ENCODE measurements around the gene CASZ1.
A peak's percentile ranks its signal among the peaks of the same experiment; 100 is the strongest.

CASZ1 gene, protein sequence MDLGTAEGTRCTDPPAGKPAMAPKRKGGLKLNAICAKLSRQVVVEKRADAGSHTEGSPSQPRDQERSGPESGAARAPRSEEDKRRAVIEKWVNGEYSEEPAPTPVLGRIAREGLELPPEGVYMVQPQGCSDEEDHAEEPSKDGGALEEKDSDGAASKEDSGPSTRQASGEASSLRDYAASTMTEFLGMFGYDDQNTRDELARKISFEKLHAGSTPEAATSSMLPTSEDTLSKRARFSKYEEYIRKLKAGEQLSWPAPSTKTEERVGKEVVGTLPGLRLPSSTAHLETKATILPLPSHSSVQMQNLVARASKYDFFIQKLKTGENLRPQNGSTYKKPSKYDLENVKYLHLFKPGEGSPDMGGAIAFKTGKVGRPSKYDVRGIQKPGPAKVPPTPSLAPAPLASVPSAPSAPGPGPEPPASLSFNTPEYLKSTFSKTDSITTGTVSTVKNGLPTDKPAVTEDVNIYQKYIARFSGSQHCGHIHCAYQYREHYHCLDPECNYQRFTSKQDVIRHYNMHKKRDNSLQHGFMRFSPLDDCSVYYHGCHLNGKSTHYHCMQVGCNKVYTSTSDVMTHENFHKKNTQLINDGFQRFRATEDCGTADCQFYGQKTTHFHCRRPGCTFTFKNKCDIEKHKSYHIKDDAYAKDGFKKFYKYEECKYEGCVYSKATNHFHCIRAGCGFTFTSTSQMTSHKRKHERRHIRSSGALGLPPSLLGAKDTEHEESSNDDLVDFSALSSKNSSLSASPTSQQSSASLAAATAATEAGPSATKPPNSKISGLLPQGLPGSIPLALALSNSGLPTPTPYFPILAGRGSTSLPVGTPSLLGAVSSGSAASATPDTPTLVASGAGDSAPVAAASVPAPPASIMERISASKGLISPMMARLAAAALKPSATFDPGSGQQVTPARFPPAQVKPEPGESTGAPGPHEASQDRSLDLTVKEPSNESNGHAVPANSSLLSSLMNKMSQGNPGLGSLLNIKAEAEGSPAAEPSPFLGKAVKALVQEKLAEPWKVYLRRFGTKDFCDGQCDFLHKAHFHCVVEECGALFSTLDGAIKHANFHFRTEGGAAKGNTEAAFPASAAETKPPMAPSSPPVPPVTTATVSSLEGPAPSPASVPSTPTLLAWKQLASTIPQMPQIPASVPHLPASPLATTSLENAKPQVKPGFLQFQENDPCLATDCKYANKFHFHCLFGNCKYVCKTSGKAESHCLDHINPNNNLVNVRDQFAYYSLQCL (N-terminal part only)

DNA sequence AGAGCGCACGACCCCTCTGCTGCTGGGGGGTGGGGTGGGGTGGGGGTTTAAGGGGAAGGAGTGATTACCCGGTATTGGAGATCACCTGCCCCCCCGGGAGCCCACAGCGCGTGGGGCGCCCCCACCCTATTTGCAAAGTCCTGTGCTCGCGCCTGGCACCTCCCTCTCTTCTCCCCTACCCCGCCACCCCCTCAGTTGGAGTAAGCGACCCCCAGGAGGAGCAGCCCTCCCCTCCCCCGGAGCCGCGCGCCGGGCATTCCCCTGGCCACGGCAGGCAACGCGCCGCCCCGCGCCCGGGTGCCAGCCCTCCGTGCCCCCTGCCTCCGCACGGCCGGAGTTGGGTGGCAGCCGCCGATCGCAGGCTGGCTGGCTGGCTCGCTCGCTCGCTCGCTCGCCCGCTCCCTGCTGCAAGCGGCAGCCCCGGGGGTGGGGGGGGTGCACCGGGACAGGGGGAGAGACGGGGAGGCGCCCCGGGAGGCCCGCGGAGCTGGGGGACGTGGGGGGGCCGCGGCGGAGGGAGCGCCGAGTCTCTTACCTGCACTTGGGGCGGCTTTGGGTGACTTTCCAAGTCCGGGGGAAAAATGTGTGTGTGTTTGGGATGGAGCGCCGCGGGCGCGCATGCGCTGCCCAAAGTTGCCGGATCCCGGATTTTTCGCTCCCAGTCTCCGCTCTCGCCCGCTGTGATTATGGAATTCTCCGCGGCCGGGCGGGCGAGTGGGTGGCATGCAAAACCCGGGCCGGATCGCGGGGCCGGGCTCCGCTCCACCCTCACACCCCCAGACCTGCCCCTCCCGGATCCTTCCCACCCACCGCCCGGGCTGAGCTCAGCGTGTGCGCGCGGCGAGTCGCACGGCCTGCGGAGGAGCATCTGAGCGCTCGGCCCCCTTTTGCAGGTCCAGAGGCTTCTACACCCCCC is at the start of gene CASZ1:
Gene CASZ1, minus strand, starts transcription at position 618 of the 916 bp plus-strand sequence. CDS start 102,757 bp downstream, outside the sequence.
- peak; percentile 99 for DNase-seq (ENCODE audit: low spot score)

DNA sequence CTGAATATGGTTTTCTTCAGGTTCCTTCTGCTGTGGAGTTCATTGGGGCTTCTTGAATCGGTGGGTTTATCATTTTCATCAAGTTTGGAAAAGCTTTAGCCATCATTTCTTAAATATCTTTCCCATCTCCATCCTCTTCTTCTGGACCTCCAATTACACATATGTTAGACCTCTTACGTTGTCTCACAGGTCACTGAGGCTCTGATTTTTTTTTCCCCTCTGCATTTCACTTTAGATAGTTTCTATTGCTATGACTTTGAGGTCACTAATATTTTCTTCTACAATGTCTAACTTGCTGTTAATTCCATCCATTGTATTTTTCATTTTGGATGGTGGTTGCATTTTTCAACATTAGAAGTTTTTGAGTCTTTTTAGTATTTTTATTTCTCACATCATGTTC is 47.3 kb upstream of the CASZ1 start:
- no peak for DNase-seq (ENCODE audit: low spot score)

DNA sequence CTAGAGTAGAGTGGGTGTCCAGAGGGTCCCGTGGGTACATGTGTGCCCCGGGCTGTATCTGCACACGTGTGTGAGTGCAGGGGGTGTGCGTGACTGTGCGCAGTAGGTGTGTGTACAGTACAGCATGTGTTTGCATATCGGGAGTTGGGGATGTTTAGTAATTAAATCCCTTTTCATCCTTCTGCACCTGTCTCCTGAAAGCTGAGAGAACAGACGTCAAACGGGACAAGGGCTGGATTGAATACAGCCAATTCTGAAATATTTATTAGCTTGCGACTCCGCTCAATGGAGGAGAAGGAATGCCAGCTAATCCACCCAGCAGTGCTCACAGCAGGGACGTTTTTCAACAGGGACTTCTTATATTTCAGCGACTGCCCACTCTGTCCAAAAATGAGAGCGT is 44.7 kb upstream of the CASZ1 start:
- no peak for DNase-seq (ENCODE audit: low spot score)

DNA sequence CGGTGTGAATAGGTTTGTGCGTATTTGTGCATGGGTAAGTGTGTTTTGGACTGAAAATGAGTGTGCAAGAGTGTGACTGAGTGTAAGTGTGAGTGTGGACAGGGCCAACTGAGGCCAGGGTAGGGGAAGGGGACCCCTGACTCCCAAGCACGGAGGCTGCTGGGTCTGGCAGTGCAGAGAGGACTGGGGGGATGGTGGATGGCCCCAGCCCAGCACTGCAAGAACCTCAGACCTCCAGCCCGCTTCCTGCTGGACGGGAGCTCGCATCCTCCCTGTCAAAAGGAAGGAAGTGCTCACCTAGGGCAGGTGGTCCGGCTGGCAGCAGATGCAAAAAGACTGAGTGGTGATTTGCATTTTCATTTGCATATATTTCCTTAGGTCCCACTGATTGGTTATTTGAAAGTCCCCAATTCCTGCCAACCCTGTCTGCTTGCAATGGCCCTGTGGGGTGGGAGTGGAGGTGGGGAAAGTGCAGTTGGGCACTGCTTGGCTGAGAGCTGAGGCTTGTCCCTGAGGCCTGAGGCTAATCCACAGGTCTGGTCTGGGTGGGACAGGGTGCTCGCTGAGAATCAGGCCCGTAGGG is 42.8 kb upstream of the CASZ1 start:
- DNase-seq (ENCODE audit: low spot score): no peak

DNA sequence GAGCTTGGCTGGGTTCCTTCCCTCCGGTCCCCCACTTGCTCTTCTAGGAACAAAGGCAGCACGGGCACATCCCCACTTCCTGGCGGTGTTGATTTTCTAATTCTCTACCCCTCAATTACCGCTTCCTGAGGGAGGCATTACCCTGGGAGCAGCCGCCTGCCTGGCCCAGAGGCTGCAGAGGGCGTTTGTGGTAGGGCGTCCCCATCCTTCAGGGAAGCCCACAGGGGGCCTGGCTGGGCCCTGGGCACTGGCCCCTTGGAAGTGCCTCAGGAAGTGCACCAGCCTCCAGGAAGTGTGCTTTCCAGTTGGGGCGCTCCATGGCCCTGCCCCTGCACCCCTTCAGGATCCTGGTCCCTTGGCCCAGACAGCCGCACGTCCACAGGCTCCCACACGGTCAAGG is 42.1 kb upstream of the CASZ1 start:
- no peak for DNase-seq (ENCODE audit: low spot score)

DNA sequence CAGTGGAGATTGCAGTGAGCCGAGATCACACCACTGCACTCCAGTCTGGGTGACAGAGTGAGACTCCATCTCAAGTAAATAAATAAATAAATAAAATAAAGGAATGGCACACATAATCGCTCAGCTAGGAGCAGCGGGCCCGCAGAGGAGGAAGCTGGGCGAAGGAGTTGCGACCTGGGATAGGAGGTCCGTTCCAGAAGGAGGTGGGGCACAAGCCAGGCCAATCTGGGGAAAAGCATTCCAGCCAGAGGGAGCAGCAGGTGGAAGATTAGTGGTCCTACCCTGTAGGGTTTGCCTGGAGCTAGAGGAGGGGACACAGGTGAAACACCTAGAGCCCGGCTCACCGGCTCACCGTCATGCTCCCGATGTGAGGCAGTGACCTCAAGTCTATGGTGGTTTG is 40.3 kb upstream of the CASZ1 start:
- DNase-seq (ENCODE audit: low spot score): no peak

DNA sequence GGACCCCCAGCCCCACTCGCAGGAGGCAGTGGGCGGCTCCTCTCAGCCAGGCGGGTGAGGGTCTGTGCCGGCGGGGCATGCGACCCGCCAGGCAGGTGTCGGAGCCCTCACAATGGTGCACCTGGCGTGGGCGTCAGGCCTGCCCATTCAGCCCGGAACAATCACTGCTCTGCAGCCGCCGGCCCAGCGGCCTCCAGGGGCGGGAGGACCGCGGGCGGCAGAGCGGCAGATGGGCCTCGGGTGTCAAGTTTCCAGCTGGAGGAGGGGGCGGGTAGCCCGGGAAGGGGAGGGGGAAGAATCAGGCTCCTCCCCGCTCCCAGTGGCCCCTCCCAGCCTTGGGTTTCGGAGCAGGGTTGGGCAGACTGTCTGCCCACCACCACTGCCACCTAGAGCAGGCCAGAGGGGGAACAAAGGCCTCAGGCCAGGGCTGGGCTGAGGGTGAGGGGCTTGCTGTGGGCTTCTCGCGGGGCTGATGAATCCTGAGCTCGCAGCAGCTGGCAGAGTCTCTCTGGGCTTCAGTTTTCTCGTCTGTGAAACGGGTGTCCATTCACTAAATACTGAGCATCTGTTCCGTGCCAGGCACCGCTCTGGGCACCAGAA is 39.5 kb upstream of the CASZ1 start:
- DNase-seq (ENCODE audit: low spot score): peak; percentile 55

DNA sequence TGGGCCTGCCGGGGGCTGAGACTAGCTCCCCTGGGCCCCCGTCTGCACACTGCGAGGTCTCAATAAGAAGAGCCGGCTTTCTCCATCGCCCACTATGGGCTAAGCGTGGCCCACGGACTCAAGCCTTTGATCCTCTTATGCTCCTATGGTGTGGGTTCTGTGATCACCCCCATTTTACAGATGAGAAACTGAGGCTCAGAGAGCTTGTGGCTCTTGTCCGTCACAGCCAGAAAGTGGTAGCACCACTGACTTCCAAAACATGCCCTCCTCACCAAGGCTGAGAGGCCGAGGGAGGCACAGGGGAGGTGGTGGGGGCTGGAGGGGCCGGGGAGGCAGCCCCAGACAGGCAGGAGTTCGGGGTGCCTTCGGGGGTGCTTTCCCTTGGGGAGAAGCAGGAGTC is 39.0 kb upstream of the CASZ1 start:
- DNase-seq (ENCODE audit: low spot score): no peak

DNA sequence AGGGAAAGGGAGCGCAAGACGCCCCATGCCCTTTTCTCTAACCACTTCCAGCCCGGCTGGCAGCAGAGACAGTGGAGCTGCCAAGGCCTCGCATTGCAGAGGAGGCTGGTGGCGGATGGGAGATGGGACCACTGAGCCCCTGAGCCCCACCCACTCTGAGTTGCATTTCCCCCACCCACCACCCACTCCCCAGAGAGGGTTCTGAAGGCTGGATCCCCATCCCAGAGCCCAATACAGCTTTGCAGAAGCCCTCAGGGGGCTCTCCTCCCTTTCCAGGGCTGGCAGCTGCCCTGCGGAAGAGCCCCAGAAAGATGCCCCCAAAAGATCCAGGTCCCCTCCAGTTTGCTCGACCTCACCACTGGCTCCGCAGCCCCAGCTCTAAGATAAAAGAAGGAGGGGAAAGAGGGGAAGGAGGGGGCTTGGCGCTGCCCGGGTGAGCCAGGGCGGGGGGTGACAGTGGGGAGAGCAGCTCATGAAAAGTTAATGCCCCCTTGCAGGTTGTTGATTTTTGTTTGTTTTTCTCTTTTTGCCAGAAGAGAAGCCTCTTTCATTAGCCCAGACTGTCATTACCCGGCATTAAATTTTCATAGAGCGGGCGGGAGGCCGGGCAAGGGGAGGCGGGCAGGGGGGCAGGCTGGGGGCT is 38.4 kb upstream of the CASZ1 start:
- no peak for DNase-seq (ENCODE audit: low spot score)

DNA sequence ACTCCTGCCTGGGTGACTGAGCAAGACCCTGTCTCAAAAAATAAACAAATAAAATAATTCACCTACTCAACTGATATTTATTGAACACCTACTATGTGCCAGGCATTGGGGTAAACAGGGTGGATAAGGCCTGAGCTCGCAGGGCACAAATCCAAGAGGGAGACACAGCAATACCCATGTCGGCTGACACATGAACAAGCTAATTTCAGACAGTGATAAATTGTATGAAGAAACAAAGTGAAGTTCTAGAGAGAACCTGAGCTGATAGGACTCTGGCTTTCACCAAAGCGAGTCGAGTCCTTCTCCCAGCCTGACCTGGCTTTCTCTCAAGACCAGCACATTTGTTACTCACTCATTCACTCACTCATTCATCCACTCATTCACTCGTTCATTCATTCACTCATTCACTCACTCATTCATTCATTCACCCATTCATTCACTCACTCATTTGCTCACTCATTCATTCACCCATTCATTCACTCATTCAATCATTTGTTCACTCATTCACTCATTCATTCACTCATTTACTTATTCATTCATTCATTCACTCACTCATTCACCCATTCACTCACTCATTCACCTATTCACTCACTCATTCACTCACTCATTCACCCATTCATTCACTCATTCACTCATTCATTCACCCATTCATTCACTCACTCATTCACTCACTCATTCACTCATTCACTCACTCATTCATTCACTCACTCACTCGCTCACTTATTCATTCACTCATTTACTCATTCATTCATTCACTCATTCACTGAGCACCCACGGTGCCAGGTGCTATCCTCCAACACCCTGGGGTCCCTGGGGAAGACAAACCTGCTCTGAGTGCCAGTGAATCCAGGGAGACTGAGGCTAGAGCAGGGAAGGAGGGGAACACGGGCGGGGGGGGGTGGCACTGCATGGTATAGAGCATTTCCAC is 37.4 kb upstream of the CASZ1 start:
- DNase-seq (ENCODE audit: low spot score): peak; percentile 17

DNA sequence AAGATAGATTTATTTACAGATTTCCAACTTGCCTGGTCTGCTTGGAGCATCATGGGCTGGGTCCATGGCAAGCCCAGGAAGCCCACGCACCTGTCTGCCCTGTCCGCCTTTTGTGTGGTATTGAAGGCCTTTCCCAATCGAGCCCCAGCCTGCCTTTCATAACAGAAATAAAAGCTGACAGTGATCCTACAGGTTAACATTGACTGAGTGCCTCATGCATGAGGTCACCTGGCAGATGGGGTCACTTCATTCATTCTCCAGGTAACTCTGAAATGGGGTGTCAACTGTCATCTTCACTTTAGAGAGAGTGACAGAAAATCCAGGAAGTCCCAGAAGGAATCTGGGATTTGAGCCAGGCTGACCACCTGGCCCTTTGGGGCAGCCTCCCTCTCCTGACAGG is 36.3 kb upstream of the CASZ1 start:
- no peak for DNase-seq (ENCODE audit: low spot score)

DNA sequence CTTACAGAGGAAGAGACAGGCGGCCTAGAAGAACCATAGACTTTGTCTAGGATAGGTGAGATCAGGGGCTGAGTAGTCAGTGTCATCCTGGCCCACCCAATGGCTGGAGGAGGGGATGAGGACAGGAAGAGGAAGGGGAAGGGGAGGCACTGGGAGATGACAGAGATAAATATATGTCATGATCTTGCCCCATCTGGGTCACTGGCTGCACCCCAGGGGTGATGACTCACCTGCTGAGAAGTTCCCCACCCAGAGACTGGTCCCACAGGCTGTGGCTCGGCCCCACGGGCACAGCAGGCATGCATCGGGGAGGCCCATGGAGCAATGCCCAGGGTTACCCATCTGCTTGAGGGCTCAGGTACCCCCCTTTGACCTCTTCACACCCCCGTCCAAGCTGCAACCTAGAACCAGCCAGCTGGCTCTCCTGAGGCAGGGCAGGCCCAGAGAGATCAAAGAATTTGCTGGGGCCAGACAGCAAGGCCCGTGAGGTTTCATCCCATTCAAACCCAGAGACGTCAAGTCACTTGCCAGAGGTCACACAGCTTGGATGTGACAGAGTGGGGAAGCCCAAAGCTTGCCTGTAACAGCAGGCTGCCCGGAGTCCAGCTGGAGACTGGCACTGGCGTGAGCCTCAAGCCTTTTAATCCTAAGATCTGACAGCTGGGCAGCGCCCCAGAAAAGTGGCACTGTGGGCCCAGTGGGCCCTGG is 34.7 kb upstream of the CASZ1 start:
- peak; percentile 65 for DNase-seq (ENCODE audit: low spot score)

DNA sequence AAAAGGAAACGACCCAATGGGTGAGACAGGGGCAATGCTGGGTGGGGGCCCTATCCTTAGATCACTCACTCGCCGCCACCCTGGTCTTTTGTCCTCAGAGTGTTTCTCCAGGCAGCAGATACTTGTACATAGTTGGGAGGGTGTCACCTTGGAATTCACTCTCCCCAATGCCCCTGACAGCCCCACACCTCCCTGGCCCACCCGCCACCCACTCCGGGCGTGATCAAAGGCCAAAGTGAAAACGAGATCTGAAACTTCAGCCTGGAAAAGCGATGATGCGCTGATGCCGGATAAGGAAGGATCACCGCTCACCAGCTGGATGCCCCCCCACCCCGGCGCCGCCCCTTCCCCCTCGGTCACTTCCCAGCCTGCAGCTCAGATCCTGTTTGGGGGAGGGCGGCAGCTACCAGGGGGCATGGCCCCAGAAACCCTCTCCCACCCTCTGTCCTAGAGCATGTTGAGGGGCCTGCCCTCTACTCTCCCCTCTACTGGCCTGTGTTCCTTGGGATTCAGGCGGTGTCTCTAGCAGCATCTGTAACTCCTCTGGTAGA is 33.6 kb upstream of the CASZ1 start:
- DNase-seq (ENCODE audit: low spot score): no peak

DNA sequence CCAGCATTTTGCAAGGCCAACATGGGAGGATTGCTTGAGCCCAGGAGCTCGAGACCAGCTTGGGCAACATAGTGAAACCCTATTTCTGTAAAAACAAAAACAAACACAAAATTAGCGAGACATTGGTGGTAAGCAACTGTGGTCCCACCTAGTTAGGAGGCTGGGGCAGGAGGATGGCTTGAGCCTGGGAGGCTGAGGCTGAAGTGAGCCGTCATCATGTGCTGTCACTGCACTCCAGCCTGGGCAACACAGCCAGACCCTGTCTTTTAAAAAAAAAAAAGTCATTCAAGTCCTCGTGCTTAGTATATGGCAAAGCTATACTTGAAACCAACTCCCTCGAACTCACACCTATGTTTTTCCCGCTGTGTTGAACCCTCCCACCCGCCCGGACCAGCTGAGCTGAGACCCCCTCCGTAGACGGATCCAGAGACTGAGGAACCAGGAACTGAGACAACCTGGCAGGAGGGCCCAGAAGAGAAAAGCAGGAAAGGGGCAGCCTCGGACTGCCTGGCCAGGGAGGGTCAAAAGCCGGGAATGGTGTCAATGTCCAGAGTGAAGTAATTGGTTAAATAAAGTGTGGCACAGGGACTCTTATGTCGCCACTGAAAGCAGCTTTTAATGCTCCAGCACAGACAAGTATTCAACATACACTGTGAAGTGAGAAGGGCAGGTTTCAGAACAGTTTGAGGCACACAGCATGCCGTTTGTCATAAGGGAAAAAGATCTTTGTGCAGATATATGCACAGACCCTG is 32.8 kb upstream of the CASZ1 start:
- no peak for DNase-seq (ENCODE audit: low spot score)

DNA sequence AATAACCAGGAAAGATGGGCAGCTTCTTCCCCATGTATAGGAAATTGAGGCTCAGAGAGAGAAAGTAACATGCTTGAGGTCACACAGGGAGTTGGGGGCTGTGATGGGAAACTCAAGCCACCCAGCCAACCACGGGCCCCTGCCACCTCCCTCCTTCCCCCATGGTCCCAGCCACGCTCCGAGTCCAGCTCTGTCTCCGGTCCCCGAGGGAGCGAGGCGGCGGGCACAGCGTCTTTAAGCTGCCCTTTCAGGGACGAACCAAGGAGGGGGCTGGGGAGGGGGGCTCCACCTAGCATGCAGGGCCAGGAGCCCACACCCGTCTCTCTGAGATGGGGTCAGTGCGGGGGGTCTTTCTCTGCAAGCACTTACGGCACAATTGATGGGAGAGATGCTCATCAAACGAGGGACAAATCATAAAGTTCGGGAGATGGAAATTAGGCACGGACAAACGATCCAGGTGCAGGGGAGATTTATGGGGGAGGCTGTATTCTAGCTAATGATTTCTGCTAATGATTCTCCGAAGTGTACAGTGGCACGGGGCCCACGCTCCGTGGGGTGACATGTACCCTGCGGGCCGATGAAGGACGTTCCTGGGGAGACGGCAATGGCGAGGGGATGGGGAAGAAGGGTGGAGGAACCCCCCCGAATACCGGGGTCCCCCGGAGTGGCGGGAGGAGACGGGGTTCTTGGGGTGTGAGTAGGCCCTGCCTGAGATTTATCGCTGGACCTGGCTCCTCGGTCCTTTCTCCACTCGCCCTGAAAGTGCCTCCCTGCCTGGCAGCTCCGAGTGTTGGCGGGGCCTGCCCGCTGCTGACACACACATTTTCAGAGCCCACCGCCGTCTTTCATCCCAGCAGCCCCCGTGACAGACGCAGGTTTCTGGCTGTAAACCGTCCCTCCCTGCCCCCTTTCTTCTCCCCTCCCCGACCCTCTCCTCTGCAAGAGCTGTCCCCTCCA is 31.2 kb upstream of the CASZ1 start:
- DNase-seq (ENCODE audit: low spot score): no peak

DNA sequence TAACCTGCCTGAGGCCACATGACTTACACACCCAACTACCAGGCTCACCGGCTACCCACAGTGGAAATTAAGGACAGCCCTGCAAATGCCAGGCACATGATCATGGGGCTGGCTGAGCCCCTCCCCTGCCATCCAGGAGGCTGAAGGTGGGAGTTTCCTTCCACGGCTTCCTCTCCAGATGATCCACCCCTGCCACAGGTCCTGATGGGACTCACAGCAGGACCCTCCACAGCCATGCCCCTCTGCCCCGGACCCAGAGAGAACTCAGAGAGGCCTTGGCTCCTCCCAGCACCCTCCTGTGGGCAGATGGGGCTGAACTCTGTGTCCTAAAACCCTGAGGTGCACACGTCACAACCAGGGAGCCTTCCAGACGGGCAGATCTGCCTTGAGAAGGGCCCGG is 29.1 kb upstream of the CASZ1 start:
- DNase-seq (ENCODE audit: low spot score): no peak
